ENCODE data around the gene C3orf18. TPM values are rescaled to one million over a fixed set of nuclear protein-coding genes. Genes with fewer than 3 reads are reported as not detected.

C3orf18 gene
- total and polyA plus RNA-seq, 2 donors (not counting 3 experiments of a cell fraction or from before 2014, with no cell fraction given): 1.7 to 2.9 TPM

DNA sequence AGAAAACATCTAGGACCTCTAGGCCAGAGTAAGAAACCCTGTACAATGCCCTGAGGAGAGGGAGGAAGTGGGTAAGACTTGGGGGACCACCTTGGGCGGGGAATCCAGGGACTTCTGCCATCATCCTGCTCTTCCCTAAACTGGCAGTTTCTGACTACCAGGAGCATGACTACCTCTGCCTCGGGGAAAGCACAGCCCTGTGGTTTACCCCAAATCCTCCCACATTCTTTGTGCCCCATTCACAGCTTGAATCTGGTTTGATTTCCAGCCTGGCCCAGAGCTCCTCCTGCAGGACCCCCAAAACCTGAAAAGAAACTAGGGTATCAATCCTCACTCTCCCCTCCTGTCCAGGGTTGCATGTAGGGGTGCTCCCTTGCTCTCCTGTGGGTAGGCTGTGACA, 4.7 kb downstream of the C3orf18 start:
- H3K36me3 ChIP-seq (ENCODE audit: control insufficient read depth in 2 of 2, extremely low read depth in 1 of 2, insufficient read depth in 2 of 2, low read length in 2 of 2): no peaks in the 10 kb centered on the region

More for the DNA sequence above, 4.7 kb downstream of the C3orf18 start:
- dilution Hi-C loops (cut with MboI; ENCODE audit: extremely low pct_ligation_motif_present, low sequenced_read_pairs) (no loop called here), intact Hi-C loops (cut with micrococcal nuclease) (no loop called here)
- H4K20me1 ChIP-seq (replicated peaks; ENCODE audit: control insufficient read depth, extremely low read depth, insufficient read depth, low read length): no peaks in the 10 kb centered on the region
- peaks cover 2% of the 10 kb centered on the region for H3K4me1 ChIP-seq (ENCODE audit: control insufficient read depth, extremely low read depth, insufficient read depth, low read length)
- no peak for FAIRE-seq
- POLR2A ChIA-PET: no interaction called here
- no peak overlapping the region for H3K9ac ChIP-seq (replicated peaks; ENCODE audit: extremely low read depth, insufficient read depth, low read length)
- no peak for DNase-seq (ENCODE audit: low read depth, low spot score)
- CTCF ChIA-PET: interaction anchor here (1.9 kb wide), 1 partner anchor 21 kb away, joined by 5 read pairs; no protein-coding TSS in a partner anchor
- no peak overlapping the region for H3K27ac ChIP-seq (ENCODE audit: insufficient read depth, low read depth, low read length)
- H3K4me2 ChIP-seq (ENCODE audit: insufficient read depth, low read length): no peak overlapping the region
- no peaks in the 10 kb centered on the region for H3K27me3 ChIP-seq (ENCODE audit: control insufficient read depth in 2 of 2, insufficient read depth in 2 of 2, low read length in 2 of 2)
- no peaks in the 10 kb centered on the region for H3K9me1 ChIP-seq (replicated peaks; ENCODE audit: control insufficient read depth, extremely low read depth, insufficient read depth, low read length)
- no peaks in the 10 kb centered on the region for H3K79me2 ChIP-seq (ENCODE audit: control insufficient read depth, insufficient read depth, low read length)
- no peak overlapping the region for H2AFZ ChIP-seq (ENCODE audit: low read depth, low read length)
- no peak overlapping the region for H3K4me3 ChIP-seq (replicated peaks in 1 of 3; ENCODE audit: insufficient read depth in 1 of 3, low read depth in 1 of 3, low read length in 3 of 3)
- no peaks in the 10 kb centered on the region for H3K9me3 ChIP-seq (replicated peaks; ENCODE audit: control insufficient read depth, insufficient read depth, low read length)
- TF ChIP-seq POLR2AphosphoS5 (IDR thresholded peaks at IDR 0.05; ENCODE audit: insufficient read depth, low read depth, low read length) (no peak), JUN (IDR thresholded peaks at IDR 0.05; ENCODE audit: borderline replicate concordance, insufficient read depth, insufficient read length, low read depth) (no peak), POLR2A (IDR thresholded peaks at IDR 0.05; ENCODE audit: low read depth, low read length) (no peak), MYC (IDR thresholded peaks at IDR 0.05; ENCODE audit: low read depth, low read length) (no peak), EZH2 (IDR thresholded peaks at IDR 0.05; ENCODE audit: borderline replicate concordance, low read depth, low read length, severe bottlenecking) (no peak), FOS (IDR thresholded peaks at IDR 0.05; ENCODE audit: borderline replicate concordance, insufficient read depth, low read length) (no peak), GATA2 (IDR thresholded peaks at IDR 0.05; ENCODE audit: insufficient read depth, insufficient read length, low read depth, low read length) (no peak)
- TF ChIP-seq, protein P1, sequence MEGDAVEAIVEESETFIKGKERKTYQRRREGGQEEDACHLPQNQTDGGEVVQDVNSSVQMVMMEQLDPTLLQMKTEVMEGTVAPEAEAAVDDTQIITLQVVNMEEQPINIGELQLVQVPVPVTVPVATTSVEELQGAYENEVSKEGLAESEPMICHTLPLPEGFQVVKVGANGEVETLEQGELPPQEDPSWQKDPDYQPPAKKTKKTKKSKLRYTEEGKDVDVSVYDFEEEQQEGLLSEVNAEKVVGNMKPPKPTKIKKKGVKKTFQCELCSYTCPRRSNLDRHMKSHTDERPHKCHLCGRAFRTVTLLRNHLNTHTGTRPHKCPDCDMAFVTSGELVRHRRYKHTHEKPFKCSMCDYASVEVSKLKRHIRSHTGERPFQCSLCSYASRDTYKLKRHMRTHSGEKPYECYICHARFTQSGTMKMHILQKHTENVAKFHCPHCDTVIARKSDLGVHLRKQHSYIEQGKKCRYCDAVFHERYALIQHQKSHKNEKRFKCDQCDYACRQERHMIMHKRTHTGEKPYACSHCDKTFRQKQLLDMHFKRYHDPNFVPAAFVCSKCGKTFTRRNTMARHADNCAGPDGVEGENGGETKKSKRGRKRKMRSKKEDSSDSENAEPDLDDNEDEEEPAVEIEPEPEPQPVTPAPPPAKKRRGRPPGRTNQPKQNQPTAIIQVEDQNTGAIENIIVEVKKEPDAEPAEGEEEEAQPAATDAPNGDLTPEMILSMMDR (IDR thresholded peaks at IDR 0.05; ENCODE audit: extremely low read depth in 1 of 2, insufficient read depth in 1 of 2, low read depth in 1 of 2, low read length in 2 of 2): no peak
- TF ChIP-seq, protein P2, sequence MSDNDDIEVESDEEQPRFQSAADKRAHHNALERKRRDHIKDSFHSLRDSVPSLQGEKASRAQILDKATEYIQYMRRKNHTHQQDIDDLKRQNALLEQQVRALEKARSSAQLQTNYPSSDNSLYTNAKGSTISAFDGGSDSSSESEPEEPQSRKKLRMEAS (IDR thresholded peaks at IDR 0.05; ENCODE audit: insufficient read depth, insufficient read length): no peak
- no TSS peak for BruUV-seq (replicated peaks)

Measured in endothelial cell of umbilical vein (primary cell).